ENCODE measurements around the gene ABCC11.

ABCC11 gene

DNA sequence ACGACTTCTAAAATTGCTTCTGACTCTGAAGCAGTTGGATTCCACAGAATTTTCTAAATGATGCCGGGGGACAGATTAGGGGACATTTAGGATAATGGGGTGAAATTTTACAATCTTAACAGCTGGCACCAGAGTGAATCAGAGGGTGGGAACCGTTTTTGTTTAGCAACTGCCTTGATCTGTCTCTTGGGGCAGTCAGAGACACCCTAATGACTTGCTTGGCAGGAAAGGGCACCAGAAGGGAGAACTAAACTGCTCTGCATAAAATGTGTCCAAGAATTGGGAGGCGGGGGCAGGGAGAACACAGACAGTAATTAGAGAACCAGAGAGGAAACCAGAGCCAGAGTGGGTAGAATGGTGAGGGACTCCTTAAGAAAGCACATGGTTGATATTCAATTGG is 85.4 kb downstream of the ABCC11 start:
- Histone ChIP-seq H3K27ac (ENCODE audit: poor library complexity, severe bottlenecking) (no peak overlapping the region), H3K4me3 (ENCODE audit: severe bottlenecking) (no peak overlapping the region), H3K9me3 (ENCODE audit: severe bottlenecking) (no peaks in the 10 kb centered on the region), H3K36me3 (ENCODE audit: low read depth) (no peaks in the 10 kb centered on the region), H3K4me1 (ENCODE audit: insufficient read depth, poor library complexity, severe bottlenecking) (peaks cover 28% of the 10 kb centered on the region), H3K27me3 (ENCODE audit: insufficient read depth, poor library complexity, severe bottlenecking) (no peaks in the 10 kb centered on the region)
- no peak for DNase-seq (ENCODE audit: low spot score)
- ATAC-seq (ENCODE audit: low read depth) = no peak
- TF ChIP-seq, protein P1, sequence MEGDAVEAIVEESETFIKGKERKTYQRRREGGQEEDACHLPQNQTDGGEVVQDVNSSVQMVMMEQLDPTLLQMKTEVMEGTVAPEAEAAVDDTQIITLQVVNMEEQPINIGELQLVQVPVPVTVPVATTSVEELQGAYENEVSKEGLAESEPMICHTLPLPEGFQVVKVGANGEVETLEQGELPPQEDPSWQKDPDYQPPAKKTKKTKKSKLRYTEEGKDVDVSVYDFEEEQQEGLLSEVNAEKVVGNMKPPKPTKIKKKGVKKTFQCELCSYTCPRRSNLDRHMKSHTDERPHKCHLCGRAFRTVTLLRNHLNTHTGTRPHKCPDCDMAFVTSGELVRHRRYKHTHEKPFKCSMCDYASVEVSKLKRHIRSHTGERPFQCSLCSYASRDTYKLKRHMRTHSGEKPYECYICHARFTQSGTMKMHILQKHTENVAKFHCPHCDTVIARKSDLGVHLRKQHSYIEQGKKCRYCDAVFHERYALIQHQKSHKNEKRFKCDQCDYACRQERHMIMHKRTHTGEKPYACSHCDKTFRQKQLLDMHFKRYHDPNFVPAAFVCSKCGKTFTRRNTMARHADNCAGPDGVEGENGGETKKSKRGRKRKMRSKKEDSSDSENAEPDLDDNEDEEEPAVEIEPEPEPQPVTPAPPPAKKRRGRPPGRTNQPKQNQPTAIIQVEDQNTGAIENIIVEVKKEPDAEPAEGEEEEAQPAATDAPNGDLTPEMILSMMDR (IDR thresholded peaks at IDR 0.05; ENCODE audit: poor library complexity, severe bottlenecking) = no peak

DNA sequence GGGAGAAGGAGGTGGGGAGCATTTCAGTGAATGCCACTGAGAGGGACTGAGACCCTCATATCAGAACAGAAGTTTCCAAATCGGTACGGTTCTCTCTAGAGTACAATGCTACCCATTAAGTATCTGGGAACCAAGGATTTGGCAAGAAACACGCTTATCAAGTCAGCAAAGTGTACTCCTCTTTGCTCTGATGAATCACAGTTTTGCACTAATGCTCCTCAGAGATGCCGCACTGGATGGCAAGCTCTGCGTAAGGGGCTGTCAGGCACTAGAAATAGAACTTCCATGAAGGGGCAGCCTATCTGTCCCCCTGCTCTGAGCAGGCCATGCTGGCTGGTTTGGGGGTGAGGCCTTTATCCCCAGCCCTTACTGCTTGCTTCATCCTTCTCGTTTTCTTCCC is 86.8 kb downstream of the ABCC11 start:
- no peaks in the 10 kb centered on the region for H3K9me3 ChIP-seq (ENCODE audit: severe bottlenecking)
- no peak for DNase-seq (ENCODE audit: low spot score)

DNA sequence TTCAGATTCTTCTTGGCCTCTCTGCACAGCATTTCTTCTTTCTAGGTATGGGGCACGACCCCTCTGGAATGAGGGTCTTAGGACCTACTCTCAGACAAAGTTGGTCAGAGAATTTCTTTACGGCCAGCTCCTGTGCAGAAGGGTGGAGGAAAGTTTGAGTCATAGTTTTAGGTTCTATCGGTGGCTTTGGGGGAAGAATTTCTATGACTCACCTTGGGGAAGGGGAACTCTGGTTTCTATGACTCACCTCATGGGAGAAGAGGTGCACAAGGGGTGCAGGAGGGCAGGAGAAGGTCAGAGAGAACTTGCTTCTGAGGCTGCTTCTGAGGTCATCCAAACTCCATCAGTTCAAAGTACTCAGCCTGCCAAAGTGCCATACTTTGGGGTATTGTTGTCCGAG is 89.0 kb downstream of the ABCC11 start:
- ATAC-seq (ENCODE audit: low read depth) (peak; percentile 79), DNase-seq (ENCODE audit: low spot score) (no peak)
- TF ChIP-seq, protein P1 (IDR thresholded peaks at IDR 0.05; ENCODE audit: poor library complexity, severe bottlenecking) = no peak
- no peaks in the 10 kb centered on the region for H3K36me3 ChIP-seq (ENCODE audit: low read depth)
- H3K9me3 ChIP-seq (ENCODE audit: severe bottlenecking) = no peaks in the 10 kb centered on the region
- peaks cover 12% of the 10 kb centered on the region for H3K4me1 ChIP-seq (ENCODE audit: insufficient read depth, poor library complexity, severe bottlenecking)
- H3K27me3 ChIP-seq (ENCODE audit: insufficient read depth, poor library complexity, severe bottlenecking) = no peaks in the 10 kb centered on the region
- H3K4me3 ChIP-seq (ENCODE audit: severe bottlenecking) = no peak overlapping the region
- H3K27ac ChIP-seq (ENCODE audit: poor library complexity, severe bottlenecking) = no peak overlapping the region

More for the DNA sequence above, 86.8 kb downstream of the ABCC11 start:
- no peak overlapping the region for H3K4me3 ChIP-seq (ENCODE audit: severe bottlenecking)
- TF ChIP-seq, protein P1 (IDR thresholded peaks at IDR 0.05; ENCODE audit: poor library complexity, severe bottlenecking) = no peak
- no peaks in the 10 kb centered on the region for H3K27me3 ChIP-seq (ENCODE audit: insufficient read depth, poor library complexity, severe bottlenecking)
- H3K4me1 ChIP-seq (ENCODE audit: insufficient read depth, poor library complexity, severe bottlenecking) = peaks cover 22% of the 10 kb centered on the region
- no peaks in the 10 kb centered on the region for H3K36me3 ChIP-seq (ENCODE audit: low read depth)
- no peak overlapping the region for H3K27ac ChIP-seq (ENCODE audit: poor library complexity, severe bottlenecking)
- no peak for ATAC-seq (ENCODE audit: low read depth)

DNA sequence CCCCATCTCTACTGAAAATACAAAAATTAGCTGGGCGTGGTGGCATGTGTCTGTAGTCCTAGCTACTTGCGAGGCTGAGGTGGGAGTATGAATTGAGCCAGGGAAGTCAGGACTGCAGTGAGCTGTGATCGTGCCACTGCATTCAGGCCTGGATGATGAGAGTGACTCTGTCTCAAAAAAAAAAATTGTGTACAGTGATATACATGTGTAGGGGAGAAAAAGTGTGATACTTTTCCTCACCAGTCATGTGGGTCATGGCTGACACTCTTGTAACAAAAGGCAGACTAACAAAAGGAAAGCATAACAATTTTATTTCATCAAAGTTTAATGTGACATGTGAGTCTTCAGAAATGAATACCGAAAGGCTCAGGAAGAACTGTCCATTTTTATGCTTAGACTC is 89.5 kb downstream of the ABCC11 start:
- Histone ChIP-seq H3K4me3 (ENCODE audit: severe bottlenecking) (no peak overlapping the region), H3K27ac (ENCODE audit: poor library complexity, severe bottlenecking) (no peak overlapping the region), H3K36me3 (ENCODE audit: low read depth) (no peaks in the 10 kb centered on the region), H3K27me3 (ENCODE audit: insufficient read depth, poor library complexity, severe bottlenecking) (no peaks in the 10 kb centered on the region), H3K9me3 (ENCODE audit: severe bottlenecking) (no peaks in the 10 kb centered on the region), H3K4me1 (ENCODE audit: insufficient read depth, poor library complexity, severe bottlenecking) (peaks cover 12% of the 10 kb centered on the region)
- TF ChIP-seq, protein P1 (IDR thresholded peaks at IDR 0.05; ENCODE audit: poor library complexity, severe bottlenecking) = no peak
- DNase-seq (ENCODE audit: low spot score) (no peak), ATAC-seq (ENCODE audit: low read depth) (no peak)

DNA sequence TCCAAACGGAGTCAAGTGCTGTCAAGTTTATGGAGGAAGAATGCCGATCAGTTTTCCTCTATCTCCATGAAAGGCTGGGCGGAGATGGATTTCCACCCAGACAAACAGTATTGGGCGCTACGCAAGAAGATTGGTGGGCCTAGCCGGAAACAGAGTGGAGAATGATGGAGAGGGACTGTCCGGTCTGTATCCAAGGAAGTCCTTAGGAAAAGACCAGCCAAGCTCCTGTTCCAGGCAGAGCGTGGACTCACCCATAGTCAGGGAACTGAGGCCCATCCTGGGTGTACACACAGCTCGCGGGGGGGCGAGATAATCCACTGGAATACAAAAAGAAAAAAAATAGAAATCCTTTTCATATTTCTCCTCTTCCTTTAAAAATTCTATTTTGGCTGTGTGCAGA is 90.0 kb downstream of the ABCC11 start:
- Histone ChIP-seq H3K4me3 (ENCODE audit: severe bottlenecking) (no peak overlapping the region), H3K9me3 (ENCODE audit: severe bottlenecking) (no peaks in the 10 kb centered on the region), H3K36me3 (ENCODE audit: low read depth) (no peaks in the 10 kb centered on the region), H3K4me1 (ENCODE audit: insufficient read depth, poor library complexity, severe bottlenecking) (peaks cover 12% of the 10 kb centered on the region), H3K27me3 (ENCODE audit: insufficient read depth, poor library complexity, severe bottlenecking) (no peaks in the 10 kb centered on the region), H3K27ac (ENCODE audit: poor library complexity, severe bottlenecking) (no peak overlapping the region)
- TF ChIP-seq, protein P1 (IDR thresholded peaks at IDR 0.05; ENCODE audit: poor library complexity, severe bottlenecking) = no peak
- no peak for ATAC-seq (ENCODE audit: low read depth)
- no peak for DNase-seq (ENCODE audit: low spot score)
